ENCODE results near the gene NKD1.

GRCh38 chr16:50570808-50571598, 22.8 kb downstream of the NKD1 start:
- no peak for TF ChIP-seq EZH2phosphoT487 (IDR thresholded peaks at IDR 0.05; ENCODE audit: low read depth)
- TF ChIP-seq CTCF (IDR thresholded peaks at IDR 0.05; ENCODE audit: low read depth, low read length) = no peak
